ENCODE data around the gene FOXD1.

Gene FOXD1

GRCh38 chr5:73484511-73484910 is 35.9 kb upstream of the FOXD1 start:
- no peak for TF ChIP-seq CTCF (IDR thresholded peaks at IDR 0.05; ENCODE audit: extremely low read depth, insufficient read depth, missing control alignments)
- no peak for DNase-seq (ENCODE audit: low spot score)

GRCh38 chr5:73483676-73484075 is 35.1 kb upstream of the FOXD1 start:
- no peak for TF ChIP-seq CTCF (IDR thresholded peaks at IDR 0.05; ENCODE audit: extremely low read depth, insufficient read depth, missing control alignments)
- no peak for DNase-seq (ENCODE audit: low spot score)

More at GRCh38 chr5:73484511-73484910, 35.9 kb upstream of the FOXD1 start:
- in situ Hi-C loops (cut with MboI; ENCODE audit: low pct_unique_long_range_greater_than_20kb, low sequenced_read_pairs, unreplicated experiment), result no loop called here

GRCh38 chr5:73482383-73483136 is 34.0 kb upstream of the FOXD1 start:
- no peak for DNase-seq (ENCODE audit: low spot score)
- in situ Hi-C loops (cut with MboI; ENCODE audit: low pct_unique_long_range_greater_than_20kb, low sequenced_read_pairs, unreplicated experiment), result no loop called here
- no peak for TF ChIP-seq CTCF (IDR thresholded peaks at IDR 0.05; ENCODE audit: extremely low read depth, insufficient read depth, missing control alignments)

More at GRCh38 chr5:73483676-73484075, 35.1 kb upstream of the FOXD1 start:
- in situ Hi-C loops (cut with MboI; ENCODE audit: low pct_unique_long_range_greater_than_20kb, low sequenced_read_pairs, unreplicated experiment), result no loop called here

- no peak for DNase-seq (ENCODE audit: low spot score)
- in situ Hi-C loops (cut with MboI; ENCODE audit: low pct_unique_long_range_greater_than_20kb, low sequenced_read_pairs, unreplicated experiment), result no loop called here
- TF ChIP-seq CTCF (IDR thresholded peaks at IDR 0.05; ENCODE audit: extremely low read depth, insufficient read depth, missing control alignments), result no peak
These were observed 31.9 kb upstream of the FOXD1 start for GRCh38 chr5:73480500-73480899.

- no peak for DNase-seq (ENCODE audit: low spot score)
- in situ Hi-C loops (cut with MboI; ENCODE audit: low pct_unique_long_range_greater_than_20kb, low sequenced_read_pairs, unreplicated experiment), result no loop called here
- TF ChIP-seq CTCF (IDR thresholded peaks at IDR 0.05; ENCODE audit: extremely low read depth, insufficient read depth, missing control alignments), result no peak
These were observed 23.5 kb upstream of the FOXD1 start for GRCh38 chr5:73472116-73472515.

- TF ChIP-seq CTCF (IDR thresholded peaks at IDR 0.05; ENCODE audit: extremely low read depth, insufficient read depth, missing control alignments), result no peak
- no peak for DNase-seq (ENCODE audit: low spot score)
- in situ Hi-C loops (cut with MboI; ENCODE audit: low pct_unique_long_range_greater_than_20kb, low sequenced_read_pairs, unreplicated experiment), result no loop called here
These were observed 23.1 kb upstream of the FOXD1 start for GRCh38 chr5:73471654-73472053.
